HG02840 (cell line): Measurements from ENCODE around the gene ZBTB42.
"Not testable (repeated sequence)": the region's sequence is repeated elsewhere in the genome, so short reads cannot be mapped to it uniquely, and the experiment has no call there.

Experiments used
- ATAC-seq: cut with Tn5 transposase; IDR thresholded peaks from one replicate; pipeline ENCODE4 v1.9.1; 2021; ENCODE audit warnings: mild to moderate bottlenecking, moderate library complexity, moderate number of reproducible peaks; ENCODE audit not compliant: unreplicated experiment, low FRiP score

ZBTB42 gene

GRCh38 chr14:104804481-104805325 lies 3.8 kb downstream of the ZBTB42 start:
- no peak for ATAC-seq

- no peak for ATAC-seq
Measured at GRCh38 chr14:104805326-104805678, 4.4 kb downstream of the ZBTB42 start.

GRCh38 chr14:104805941-104806624 lies 5.2 kb downstream of the ZBTB42 start:
- no peak for ATAC-seq

GRCh38 chr14:104806625-104807465 lies 5.9 kb downstream of the ZBTB42 start:
- no peak for ATAC-seq

GRCh38 chr14:104808456-104808855 lies 7.6 kb downstream of the ZBTB42 start:
- ATAC-seq, result no peak

GRCh38 chr14:104810316-104810715 lies 9.4 kb downstream of the ZBTB42 start:
- ATAC-seq, result no peak

- ATAC-seq, result no peak
Measured at GRCh38 chr14:104813286-104813685, 12.4 kb downstream of the ZBTB42 start.

- ATAC-seq, result not testable (repeated sequence)
Measured at GRCh38 chr14:104814701-104815100, 13.8 kb downstream of the ZBTB42 start.

GRCh38 chr14:104816616-104816884 lies 15.6 kb downstream of the ZBTB42 start:
- ATAC-seq, result no peak

GRCh38 chr14:104817930-104818713 lies 17.2 kb downstream of the ZBTB42 start:
- ATAC-seq, result no peak

- ATAC-seq, result no peak
Measured at GRCh38 chr14:104818714-104819161, 17.8 kb downstream of the ZBTB42 start.

GRCh38 chr14:104819361-104819781 lies 18.5 kb downstream of the ZBTB42 start:
- ATAC-seq, result no peak

- ATAC-seq, result no peak
Measured at GRCh38 chr14:104820669-104821228, 19.8 kb downstream of the ZBTB42 start.

GRCh38 chr14:104821229-104821945 lies 20.5 kb downstream of the ZBTB42 start:
- no peak for ATAC-seq

GRCh38 chr14:104821971-104822608 lies 21.2 kb downstream of the ZBTB42 start:
- no peak for ATAC-seq

GRCh38 chr14:104822821-104823615 lies 22.1 kb downstream of the ZBTB42 start:
- no peak for ATAC-seq

GRCh38 chr14:104824353-104824997 lies 23.6 kb downstream of the ZBTB42 start:
- ATAC-seq, result no peak
